Measurements from ENCODE around the gene FAM53B.
A peak's percentile ranks its signal among the peaks of the same experiment; 100 is the strongest.

FAM53B gene

GRCh38 chr10:124725791-124726190, 18.4 kb downstream of the FAM53B start:
- DNase-seq (ENCODE audit: low read depth), result no peak
- no peak for TF ChIP-seq CTCF (conservative IDR thresholded peaks at IDR 0.05; ENCODE audit: low read length)
- no peak overlapping the region for H3K4me3 ChIP-seq (ENCODE audit: low read length)

- DNase-seq (ENCODE audit: low read depth), result no peak
- H3K4me3 ChIP-seq (ENCODE audit: low read length), result no peak overlapping the region
- no peak for TF ChIP-seq CTCF (conservative IDR thresholded peaks at IDR 0.05; ENCODE audit: low read length)
Observed at GRCh38 chr10:124725171-124725631, 19.0 kb downstream of the FAM53B start.

GRCh38 chr10:124724279-124725027, 19.7 kb downstream of the FAM53B start:
- H3K4me3 ChIP-seq (ENCODE audit: low read length), result no peak overlapping the region
- TF ChIP-seq CTCF (conservative IDR thresholded peaks at IDR 0.05; ENCODE audit: low read length), result no peak

GRCh38 chr10:124723826-124724225, 20.4 kb downstream of the FAM53B start:
- DNase-seq (ENCODE audit: low read depth), result no peak
- TF ChIP-seq CTCF (conservative IDR thresholded peaks at IDR 0.05; ENCODE audit: low read length), result no peak
- no peak overlapping the region for H3K4me3 ChIP-seq (ENCODE audit: low read length)

More at GRCh38 chr10:124724279-124725027, 19.7 kb downstream of the FAM53B start:
- DNase-seq (ENCODE audit: low read depth), result peak; percentile 37

GRCh38 chr10:124722798-124723783, 21.1 kb downstream of the FAM53B start:
- H3K4me3 ChIP-seq (ENCODE audit: low read length), result no peak overlapping the region
- no peak for TF ChIP-seq CTCF (conservative IDR thresholded peaks at IDR 0.05; ENCODE audit: low read length)
- DNase-seq (ENCODE audit: low read depth), result no peak

GRCh38 chr10:124721330-124722045, 22.7 kb downstream of the FAM53B start:
- no peak for TF ChIP-seq CTCF (conservative IDR thresholded peaks at IDR 0.05; ENCODE audit: low read length)
- no peak for DNase-seq (ENCODE audit: low read depth)
- H3K4me3 ChIP-seq (ENCODE audit: low read length), result no peak overlapping the region
